Left renal pelvis (tissue), 4 donors: ENCODE results near the gene AGR3. TPM values are rescaled to one million over a fixed set of nuclear protein-coding genes. Genes with fewer than 3 reads are reported as not detected.

Source experiments
- DNase-seq, 4 donors: peaks; one replicate each; pipeline ENCODE4 v3.0.0-alpha.2; 2013; ENCODE audit warnings: low read depth in 4 of 4, low spot score in 3 of 4
- polyA plus RNA-seq, 4 donors: library from polyadenylated mRNA; unstranded; fragments of 120-200 nt; gene quantifications; one replicate each; pipeline ENCODE4 v1.2.1, GENCODE V29; 2013; ENCODE audit not compliant: insufficient read length in 4 of 4

AGR3 gene
- polyA plus RNA-seq, 4 donors = 2.5 to 3.4 (median 2.5) TPM; not detected in 1

GRCh38 chr7:16838891-16839290 is 42.9 kb downstream of the AGR3 start:
- no peak for DNase-seq

- DNase-seq = no peak
Observed at GRCh38 chr7:16838386-16838785, 43.4 kb downstream of the AGR3 start.

GRCh38 chr7:16836481-16836880 is 45.3 kb downstream of the AGR3 start:
- no peak for DNase-seq

- no peak for DNase-seq
Observed at GRCh38 chr7:16833373-16833772, 48.4 kb downstream of the AGR3 start.

- no peak for DNase-seq
Observed at GRCh38 chr7:16826060-16826459, 55.7 kb downstream of the AGR3 start.

- no peak for DNase-seq
Observed at GRCh38 chr7:16822029-16822428, 59.8 kb downstream of the AGR3 start.

GRCh38 chr7:16818732-16819131 is 63.1 kb downstream of the AGR3 start:
- DNase-seq = no peak

- DNase-seq = no peak
Observed at GRCh38 chr7:16817536-16817935, 64.2 kb downstream of the AGR3 start.

GRCh38 chr7:16816824-16817223 is 65.0 kb downstream of the AGR3 start:
- DNase-seq = no peak

GRCh38 chr7:16815001-16815400 is 66.8 kb downstream of the AGR3 start:
- no peak for DNase-seq

- DNase-seq = no peak
Observed at GRCh38 chr7:16813232-16813616, 68.6 kb downstream of the AGR3 start.

- DNase-seq = no peak
Observed at GRCh38 chr7:16812542-16813231, 69.1 kb downstream of the AGR3 start.

GRCh38 chr7:16811551-16811950 is 70.2 kb downstream of the AGR3 start:
- no peak for DNase-seq

- no peak for DNase-seq
Observed at GRCh38 chr7:16810573-16810972, 71.2 kb downstream of the AGR3 start.

GRCh38 chr7:16810112-16810511 is 71.7 kb downstream of the AGR3 start:
- no peak for DNase-seq

Other genes with a start within 250 kb of the AGR3 start
- gene ANKMY2, start 236.2 kb downstream of the AGR3 start, polyA plus RNA-seq = 10 to 100 TPM; 30.7 to 40.0 (median 33.0) TPM
- 10 to 100 TPM; 52.5 to 86.0 (median 73.3) TPM for gene BZW2, start 235.8 kb downstream of the AGR3 start, polyA plus RNA-seq
- 10 to 100 TPM; 16.4 to 35.6 (median 28.3) TPM for gene TSPAN13, start 128.2 kb downstream of the AGR3 start, polyA plus RNA-seq
- gene AGR2, start 77.0 kb downstream of the AGR3 start, polyA plus RNA-seq = 10 to 100 TPM; 34.1 to 88.3 (median 77.5) TPM